GM23338 (cell line): ENCODE results near the gene HHIPL1. TPM values are rescaled to one million over a fixed set of nuclear protein-coding genes. Genes with fewer than 3 reads are reported as not detected.

Experiments
- ATAC-seq: fragments of 200-7000 bp; cut with Tn5 transposase; 3 replicates; pipeline ENCODE4 v1.9.1; 2020
- DNase-seq: peaks from one replicate; pipeline ENCODE4 v3.0.0-alpha.2; 2015; ENCODE audit warnings: low spot score
- H2AFZ ChIP-seq: fragments of 200-600 bp; sonication (generic); 2 replicates; pipeline ENCODE4 v1.8.0; 2016; ENCODE audit warnings: antibody characterized with exemption, mild to moderate bottlenecking, moderate library complexity
- H3F3A ChIP-seq: fragments of 200-600 bp; sonication (generic); replicated peaks from 2 replicates; pipeline ENCODE4 v1.8.0; 2017; ENCODE audit warnings: antibody characterized with exemption, mixed run types, low read depth
- H3K27ac ChIP-seq: fragments of 200-600 bp; sonication (generic); 2 replicates; pipeline ENCODE4 v1.6.1; 2016; ENCODE audit warnings: low read depth
- H3K27me3 ChIP-seq: fragments of 200-600 bp; sonication (generic); 2 replicates; pipeline ENCODE4 v1.8.0; 2016; ENCODE audit warnings: mild to moderate bottlenecking, mixed run types, moderate library complexity; ENCODE audit not compliant: insufficient read depth
- H3K36me3 ChIP-seq: fragments of 200-600 bp; sonication (generic); 2 replicates; pipeline ENCODE4 v1.8.0; 2016; ENCODE audit warnings: mild to moderate bottlenecking; ENCODE audit not compliant: insufficient read depth
- H3K4me1 ChIP-seq: fragments of 200-600 bp; sonication (generic); 2 replicates; pipeline ENCODE4 v1.8.0; 2016; ENCODE audit warnings: mild to moderate bottlenecking, moderate library complexity; ENCODE audit not compliant: insufficient read depth
- H3K4me2 ChIP-seq: fragments of 200-600 bp; sonication (generic); 2 replicates; pipeline ENCODE4 v1.7.1; 2017; ENCODE audit warnings: mixed run types
- H3K4me3 ChIP-seq: fragments of 200-600 bp; sonication (generic); 2 replicates; pipeline ENCODE4 v1.6.1; 2016; ENCODE audit warnings: mixed run types
- H3K79me2 ChIP-seq: fragments of 200-600 bp; sonication (generic); replicated peaks from 2 replicates; pipeline ENCODE4 v1.8.0; 2017; ENCODE audit warnings: mild to moderate bottlenecking; ENCODE audit not compliant: insufficient read depth
- H3K9me2 ChIP-seq: fragments of 200-600 bp; sonication (generic); 2 replicates; pipeline ENCODE4 v1.8.0; 2017; ENCODE audit not compliant: insufficient read depth
- H4K20me1 ChIP-seq: fragments of 200-600 bp; sonication (generic); replicated peaks from 2 replicates; pipeline ENCODE4 v1.8.0; 2017; ENCODE audit warnings: mild to moderate bottlenecking; ENCODE audit not compliant: insufficient read depth
- H3K27ac Mint-ChIP-seq: 2 replicates; pipeline ENCODE4 v1.8.0; 2020; ENCODE audit warnings: inconsistent platforms, mild to moderate bottlenecking, moderate library complexity, mixed read lengths
- H3K27me3 Mint-ChIP-seq: 3 replicates; pipeline ENCODE4 v1.8.0; 2022; ENCODE audit warnings: low read depth, mild to moderate bottlenecking, moderate library complexity, mixed read lengths, inconsistent platforms; ENCODE audit not compliant: insufficient read depth, poor library complexity
- H3K36me3 Mint-ChIP-seq: 3 replicates; pipeline ENCODE4 v1.8.0; 2021; ENCODE audit warnings: low read depth, mild to moderate bottlenecking, inconsistent platforms, moderate library complexity, mixed read lengths
- H3K4me1 Mint-ChIP-seq: 3 replicates; pipeline ENCODE4 v1.8.0; 2020; ENCODE audit warnings: mild to moderate bottlenecking, inconsistent platforms, mixed read lengths
- H3K4me3 Mint-ChIP-seq: 3 replicates; pipeline ENCODE4 v1.8.0; 2021; ENCODE audit warnings: moderate library complexity, mild to moderate bottlenecking, inconsistent platforms, mixed read lengths
- H3K9me3 Mint-ChIP-seq: 3 replicates; pipeline ENCODE4 v1.8.0; 2020; ENCODE audit warnings: moderate library complexity, mild to moderate bottlenecking, inconsistent platforms, mixed read lengths
- EZH2 ChIP-seq: fragments of 200-600 bp; sonication (generic); IDR thresholded peaks from one replicate; pipeline ENCODE4 v1.8.0; 2017; ENCODE audit warnings: antibody characterized with exemption, mild to moderate bottlenecking, low read depth; ENCODE audit not compliant: unreplicated experiment
- REST ChIP-seq: IDR thresholded peaks from one replicate; pipeline ENCODE4 v1.6.1; 2018; ENCODE audit warnings: antibody characterized with exemption; ENCODE audit not compliant: unreplicated experiment
- STAT1 ChIP-seq: IDR thresholded peaks from one replicate; pipeline ENCODE4 v1.6.1; 2016; ENCODE audit warnings: antibody characterized with exemption; ENCODE audit not compliant: unreplicated experiment
- ZNF462 ChIP-seq: fragments of 250-450 bp; sonication (Bioruptor Pico); IDR thresholded peaks from 2 replicates; pipeline ENCODE4 v1.5.0; 2020; ENCODE audit warnings: mild to moderate bottlenecking, moderate library complexity
- polyA plus RNA-seq: library from polyadenylated mRNA; unstranded; fragments of >200 nt; fragmentation: Nextera tagmentation; extraction: Ambion mirVana; gene quantifications from 2 replicates; pipeline ENCODE4 v1.2.1, GENCODE V29; 2016
- total RNA-seq: library from RNA; depleted of rRNA; stranded (reverse); fragments of >200 nt; shearing (Covaris generic); gene quantifications from 2 replicates; pipeline ENCODE4 v1.2.3, GENCODE V29; 2014

Gene HHIPL1
- total and polyA plus RNA-seq, 2 experiments from 2014 or later, result 1.9 to 2.0 TPM

GRCh38 chr14:99698642-99699041, 53.7 kb downstream of the HHIPL1 start:
- Mint-ChIP-seq H3K36me3 (peaks cover 10% of the 10 kb centered on the region; the same call in 2 of the 3 replicates), H3K27me3 (peaks cover 6% of the 10 kb centered on the region), H3K4me3 (no peak overlapping the region), H3K27ac (no peak overlapping the region), H3K9me3 (peaks cover 9% of the 10 kb centered on the region), H3K4me1 (no peaks in the 10 kb centered on the region)
- Histone ChIP-seq H3K79me2 (no peaks in the 10 kb centered on the region), H3K36me3 (no peaks in the 10 kb centered on the region), H3K4me2 (no peak overlapping the region), H3F3A (no peaks in the 10 kb centered on the region), H3K27me3 (no peaks in the 10 kb centered on the region), H3K4me1 (no peaks in the 10 kb centered on the region), H3K4me3 (no peak overlapping the region), H3K27ac (no peak overlapping the region), H4K20me1 (no peaks in the 10 kb centered on the region), H3K9me2 (no peaks in the 10 kb centered on the region), H2AFZ (no peak overlapping the region)
- DNase-seq (no peak), ATAC-seq (no peak)
- TF ChIP-seq REST (no peak), STAT1 (no peak), ZNF462 (CRISPR knock-in tag) (no peak), EZH2 (no peak)
